Naive B cell (primary cell): ENCODE measurements around the gene BRIP1. TPM values are rescaled to one million over a fixed set of nuclear protein-coding genes. Genes with fewer than 3 reads are reported as not detected.
"Not testable (repeated sequence)": the region's sequence is repeated elsewhere in the genome, so short reads cannot be mapped to it uniquely, and the experiment has no call there.

Source experiments
- ATAC-seq, 2 donors: fragments of 150-1000 bp; cut with Tn5 transposase; 2 replicates each; pipeline ENCODE4 v1.10.0; 2021; ENCODE audit warnings: low read depth in 2 of 2, mild to moderate bottlenecking in 2 of 2, moderate library complexity in 2 of 2
- DNase-seq: peaks from one replicate; pipeline ENCODE4 v3.0.0; 2022
- H3K27ac Mint-ChIP-seq, 6 donors: one replicate each; pipeline ENCODE4 v1.8.0; 2020 to 2022; ENCODE audit warnings: mild to moderate bottlenecking in 6 of 6, mixed read lengths in 6 of 6, moderate library complexity in 5 of 6, inconsistent platforms in 2 of 6
- H3K27me3 Mint-ChIP-seq, 3 donors: one replicate each; pipeline ENCODE4 v1.8.0; 2021 to 2022; ENCODE audit warnings: mixed read lengths in 3 of 3, mild to moderate bottlenecking in 1 of 3
- H3K36me3 Mint-ChIP-seq, 2 donors: one replicate each; pipeline ENCODE4 v1.8.0; 2020 to 2022; ENCODE audit warnings: mixed read lengths in 2 of 2, inconsistent platforms in 1 of 2, mild to moderate bottlenecking in 1 of 2
- H3K4me1 Mint-ChIP-seq, 3 donors: one replicate each; pipeline ENCODE4 v1.8.0; 2020 to 2022; ENCODE audit warnings: mixed read lengths in 3 of 3, inconsistent platforms in 1 of 3, mild to moderate bottlenecking in 1 of 3, moderate library complexity in 1 of 3
- H3K4me3 Mint-ChIP-seq, 8 donors: one replicate each; pipeline ENCODE4 v1.8.0; 2020 to 2022; ENCODE audit warnings: mild to moderate bottlenecking in 8 of 8, mixed read lengths in 8 of 8, moderate library complexity in 8 of 8, inconsistent platforms in 2 of 8
- H3K9me3 Mint-ChIP-seq, 7 donors: one replicate each; pipeline ENCODE4 v1.8.0; 2020 to 2022; ENCODE audit warnings: mixed read lengths in 7 of 7, mild to moderate bottlenecking in 5 of 7, inconsistent platforms in 2 of 7, moderate library complexity in 1 of 7
- polyA plus RNA-seq, 6 donors: library from polyadenylated mRNA; unstranded; fragments of 300-500 nt; fragmentation: Illumina TruSeq; gene quantifications; one replicate each; pipeline ENCODE4 v1.2.3, GENCODE V29; 2021; ENCODE audit warnings: low read depth in 6 of 6

BRIP1 gene
- polyA plus RNA-seq, 6 donors from 2014 or later = 0.29 to 1.1 (median 0.44) TPM; not detected in 1

DNA sequence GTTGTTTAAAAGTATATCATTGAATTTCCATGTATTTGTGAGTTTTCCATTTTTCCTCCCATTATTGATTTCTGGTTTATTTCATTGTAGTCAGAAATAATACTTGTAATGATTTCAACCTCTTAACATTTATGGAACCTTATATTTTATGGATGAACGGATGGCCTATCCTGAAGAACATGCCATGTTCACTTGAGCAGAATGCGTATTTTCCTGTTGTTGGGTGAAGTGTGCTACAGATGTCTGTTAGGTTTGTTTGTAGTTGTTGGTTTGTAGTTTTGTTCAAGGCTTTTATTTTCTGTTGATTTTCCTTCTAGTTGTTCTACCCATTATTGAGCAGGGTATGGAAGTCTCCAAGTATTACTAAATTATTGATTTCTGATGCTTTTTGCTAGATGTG is 165.1 kb downstream of the BRIP1 start:
- no peaks in the 10 kb centered on the region for H3K4me1 Mint-ChIP-seq
- H3K36me3 Mint-ChIP-seq = peaks cover 5 to 19% of the 10 kb centered on the region in 2 donors
- no peak overlapping the region for H3K4me3 Mint-ChIP-seq
- DNase-seq = no peak
- peaks cover 13 to 71% (median 48%) of the 10 kb centered on the region in 7 donors for H3K9me3 Mint-ChIP-seq
- no peak for ATAC-seq
- no peak overlapping the region for H3K27ac Mint-ChIP-seq
- no peaks in the 10 kb centered on the region for H3K27me3 Mint-ChIP-seq

DNA sequence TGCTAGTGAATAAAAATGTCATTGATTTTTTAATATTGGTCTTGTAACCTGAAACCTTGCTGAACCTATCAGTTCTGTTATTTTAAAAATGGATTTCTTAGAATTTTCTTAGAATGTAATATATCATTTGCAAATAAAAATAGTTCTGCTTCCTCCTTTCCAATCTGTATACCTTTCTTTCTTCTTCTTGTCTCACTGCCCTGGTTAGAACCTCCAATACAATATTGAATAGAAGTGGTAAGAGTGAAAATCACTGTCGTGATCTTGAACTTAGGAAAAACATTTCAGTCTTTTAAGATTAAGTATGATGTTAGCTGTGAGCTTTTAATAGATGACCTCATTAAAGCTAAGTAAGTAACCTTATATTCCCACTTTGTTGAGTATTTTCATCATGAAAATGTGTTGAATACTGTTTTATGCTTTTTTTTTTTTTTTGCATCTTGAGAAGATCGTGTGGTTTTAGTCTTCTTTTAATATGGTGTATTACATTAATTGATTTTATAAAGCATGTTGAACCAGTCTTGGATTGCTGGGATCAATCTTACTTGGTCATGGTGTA is 167.5 kb downstream of the BRIP1 start:
- H3K4me1 Mint-ChIP-seq = no peaks in the 10 kb centered on the region
- no peaks in the 10 kb centered on the region for H3K27me3 Mint-ChIP-seq
- DNase-seq = no peak
- peaks cover 5 to 47% (median 31%) of the 10 kb centered on the region in 7 donors for H3K9me3 Mint-ChIP-seq
- H3K4me3 Mint-ChIP-seq = no peak overlapping the region
- no peak for ATAC-seq
- H3K36me3 Mint-ChIP-seq = peaks cover 4 to 17% of the 10 kb centered on the region in 2 donors
- H3K27ac Mint-ChIP-seq = no peak overlapping the region

GRCh38 chr17:61694095-61694494 is 169.2 kb downstream of the BRIP1 start:
- H3K27ac Mint-ChIP-seq = no peak overlapping the region
- DNase-seq = no peak

GRCh38 chr17:61689610-61690180 is 173.6 kb downstream of the BRIP1 start:
- DNase-seq (no peak), ATAC-seq (no peak)
- Mint-ChIP-seq H3K4me3 (no peak overlapping the region), H3K27ac (no peak overlapping the region), H3K36me3 (peaks cover 0 to 3% of the 10 kb centered on the region in 2 donors), H3K27me3 (no peaks in the 10 kb centered on the region), H3K9me3 (peaks cover 0 to 17% (median 9%) of the 10 kb centered on the region in 7 donors), H3K4me1 (no peaks in the 10 kb centered on the region)

More at GRCh38 chr17:61694095-61694494, 169.2 kb downstream of the BRIP1 start:
- Mint-ChIP-seq H3K4me1 (no peaks in the 10 kb centered on the region), H3K4me3 (no peak overlapping the region), H3K27me3 (no peaks in the 10 kb centered on the region), H3K36me3 (peaks cover 0 to 3% of the 10 kb centered on the region in 2 donors), H3K9me3 (peaks cover 0 to 35% (median 17%) of the 10 kb centered on the region in 7 donors)
- no peak for ATAC-seq

DNA sequence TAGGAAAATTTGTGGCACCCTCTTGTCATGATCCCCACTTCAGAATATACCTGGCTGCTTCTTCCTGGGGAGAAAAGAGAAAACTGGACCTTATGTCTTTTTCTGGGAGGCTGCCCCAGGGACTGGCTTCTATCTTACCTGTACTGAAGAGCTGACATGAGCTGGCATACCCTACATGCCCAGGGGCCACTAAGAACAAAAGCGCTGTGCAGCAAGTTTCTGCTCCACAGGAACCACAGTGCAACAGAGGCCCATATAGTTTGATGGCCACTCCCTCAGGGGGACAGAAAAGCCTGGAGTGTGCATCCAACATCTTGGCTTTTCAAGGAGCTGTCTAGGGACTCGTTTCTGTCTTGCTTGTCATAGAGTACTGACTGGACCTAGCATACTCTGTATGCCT is 175.6 kb downstream of the BRIP1 start:
- Mint-ChIP-seq H3K27ac (no peak overlapping the region), H3K27me3 (no peaks in the 10 kb centered on the region), H3K4me3 (no peak overlapping the region), H3K9me3 (peaks cover 0 to 17% (median 9%) of the 10 kb centered on the region in 7 donors), H3K36me3 (peaks cover 0 to 3% of the 10 kb centered on the region in 2 donors), H3K4me1 (no peaks in the 10 kb centered on the region)
- ATAC-seq = no peak
- DNase-seq = no peak

DNA sequence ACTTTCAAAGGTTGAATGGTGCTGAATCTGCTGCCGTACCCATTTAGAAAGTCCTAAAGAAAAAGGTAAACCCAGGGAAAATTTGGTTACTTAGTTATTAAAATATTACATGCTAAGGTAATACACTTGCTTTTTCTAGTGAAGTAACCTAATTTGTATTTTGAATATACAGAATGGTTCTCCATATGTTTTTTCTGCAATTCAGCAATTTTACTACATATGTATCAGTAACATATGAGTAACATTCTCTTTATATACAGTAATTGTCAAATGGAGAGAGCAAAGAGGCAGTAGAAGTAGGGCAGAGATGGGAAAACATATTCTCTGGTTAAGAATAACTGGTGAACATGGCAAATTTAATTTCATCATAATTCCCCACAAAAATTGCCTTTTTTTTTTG is 177.2 kb downstream of the BRIP1 start:
- no peak for ATAC-seq

GRCh38 chr17:61684818-61685217 is 178.5 kb downstream of the BRIP1 start:
- ATAC-seq = no peak
- peaks cover 0 to 17% (median 9%) of the 10 kb centered on the region in 7 donors for H3K9me3 Mint-ChIP-seq
- no peaks in the 10 kb centered on the region for H3K27me3 Mint-ChIP-seq
- no peaks in the 10 kb centered on the region for H3K4me1 Mint-ChIP-seq
- H3K27ac Mint-ChIP-seq = no peak overlapping the region
- H3K4me3 Mint-ChIP-seq = no peak overlapping the region
- peaks cover 0 to 3% of the 10 kb centered on the region in 2 donors for H3K36me3 Mint-ChIP-seq
- DNase-seq = no peak

More for the DNA sequence above, 177.2 kb downstream of the BRIP1 start:
- Mint-ChIP-seq H3K9me3 (peaks cover 0 to 17% (median 9%) of the 10 kb centered on the region in 7 donors), H3K36me3 (peaks cover 0 to 3% of the 10 kb centered on the region in 2 donors), H3K27me3 (no peaks in the 10 kb centered on the region), H3K27ac (no peak overlapping the region), H3K4me3 (no peak overlapping the region), H3K4me1 (no peaks in the 10 kb centered on the region)
- DNase-seq = no peak

GRCh38 chr17:61684172-61684571 is 179.2 kb downstream of the BRIP1 start:
- Mint-ChIP-seq H3K9me3 (peaks cover 0 to 12% (median 5%) of the 10 kb centered on the region in 7 donors), H3K27ac (peak overlapping the region in 1 of 6 donors; percentile 21), H3K36me3 (peaks cover 0 to 3% of the 10 kb centered on the region in 2 donors), H3K4me3 (no peak overlapping the region), H3K27me3 (no peaks in the 10 kb centered on the region), H3K4me1 (no peaks in the 10 kb centered on the region)
- ATAC-seq (no peak), DNase-seq (no peak)

- no peak for ATAC-seq
- DNase-seq = no peak
- peak overlapping the region in 1 of 6 donors; percentile 18 for H3K27ac Mint-ChIP-seq
- H3K36me3 Mint-ChIP-seq = peaks cover 0 to under 1% of the 10 kb centered on the region in 2 donors
- no peaks in the 10 kb centered on the region for H3K27me3 Mint-ChIP-seq
- H3K4me1 Mint-ChIP-seq = no peaks in the 10 kb centered on the region
- H3K4me3 Mint-ChIP-seq = no peak overlapping the region
- peaks cover 0 to 5% (median 1%) of the 10 kb centered on the region in 7 donors for H3K9me3 Mint-ChIP-seq
Measured at GRCh38 chr17:61683466-61683865, 179.9 kb downstream of the BRIP1 start.

DNA sequence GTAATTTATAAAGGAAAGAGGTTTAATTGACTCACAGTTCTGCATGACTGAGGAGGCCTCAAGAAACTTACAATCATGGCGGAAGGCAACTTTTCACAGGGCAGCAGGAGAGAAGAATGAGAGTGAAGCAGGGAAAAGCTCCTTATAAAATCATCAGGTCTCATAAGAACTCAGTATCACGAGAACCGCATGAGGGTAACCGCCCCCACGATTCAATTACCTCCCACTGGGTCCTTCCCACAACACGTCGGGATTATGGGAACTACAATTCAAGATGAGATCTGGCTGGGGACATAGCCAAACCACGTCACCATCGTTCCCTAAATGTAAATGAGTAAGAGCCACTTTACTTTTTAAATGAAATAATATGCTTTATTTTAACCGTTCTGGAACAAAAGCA is 182.4 kb downstream of the BRIP1 start:
- H3K27ac Mint-ChIP-seq = no peak overlapping the region
- no peaks in the 10 kb centered on the region for H3K4me1 Mint-ChIP-seq
- H3K9me3 Mint-ChIP-seq = peaks cover 0 to 2% (median 0%) of the 10 kb centered on the region in 7 donors
- no peak for DNase-seq
- no peaks in the 10 kb centered on the region for H3K27me3 Mint-ChIP-seq
- no peak for ATAC-seq
- no peak overlapping the region for H3K4me3 Mint-ChIP-seq
- H3K36me3 Mint-ChIP-seq = no peaks in the 10 kb centered on the region

DNA sequence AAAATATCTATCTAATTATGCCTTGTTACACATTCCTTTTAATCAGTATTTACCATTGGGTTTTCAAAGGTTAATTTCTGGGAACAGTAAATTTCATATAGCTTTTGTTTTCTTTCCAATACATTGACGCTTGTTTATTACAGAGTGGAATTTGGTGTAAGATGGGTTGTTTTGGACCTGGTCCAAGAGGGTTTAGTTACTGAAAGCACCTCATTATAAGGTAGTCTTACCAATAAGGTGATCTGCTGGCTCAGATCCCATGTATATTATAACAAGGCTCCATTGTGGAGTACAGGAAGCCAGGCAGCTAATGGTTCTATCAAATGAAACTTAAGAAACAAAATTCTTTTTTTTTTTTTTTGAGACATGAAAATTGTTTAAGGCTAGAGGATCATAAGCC is 185.0 kb downstream of the BRIP1 start:
- DNase-seq (no peak), ATAC-seq (no peak)
- peak overlapping the region in 1 of 6 donors; percentile 21 for H3K27ac Mint-ChIP-seq
- H3K4me1 Mint-ChIP-seq = no peaks in the 10 kb centered on the region
- no peak overlapping the region for H3K4me3 Mint-ChIP-seq
- H3K36me3 Mint-ChIP-seq = peaks cover 0 to 8% of the 10 kb centered on the region in 2 donors
- H3K27me3 Mint-ChIP-seq = peaks cover 0 to 5% (median 0%) of the 10 kb centered on the region in 3 donors
- H3K9me3 Mint-ChIP-seq = peaks cover 0 to 4% (median 0%) of the 10 kb centered on the region in 7 donors

- H3K4me1 Mint-ChIP-seq, H3K36me3 Mint-ChIP-seq, ATAC-seq, H3K4me3 Mint-ChIP-seq, H3K9me3 Mint-ChIP-seq, H3K27me3 Mint-ChIP-seq, DNase-seq: not testable (repeated sequence)
- peak overlapping the region in 1 of 6 donors; percentile 16 for H3K27ac Mint-ChIP-seq
Measured at GRCh38 chr17:61677150-61677811, 186.0 kb downstream of the BRIP1 start.

GRCh38 chr17:61676522-61676921 is 186.8 kb downstream of the BRIP1 start:
- not testable (repeated sequence) for H3K36me3 Mint-ChIP-seq, ATAC-seq, H3K27me3 Mint-ChIP-seq, H3K4me1 Mint-ChIP-seq, H3K9me3 Mint-ChIP-seq, DNase-seq, H3K4me3 Mint-ChIP-seq
- peak overlapping the region in 2 of 6 donors; percentile 25 to 63 for H3K27ac Mint-ChIP-seq

DNA sequence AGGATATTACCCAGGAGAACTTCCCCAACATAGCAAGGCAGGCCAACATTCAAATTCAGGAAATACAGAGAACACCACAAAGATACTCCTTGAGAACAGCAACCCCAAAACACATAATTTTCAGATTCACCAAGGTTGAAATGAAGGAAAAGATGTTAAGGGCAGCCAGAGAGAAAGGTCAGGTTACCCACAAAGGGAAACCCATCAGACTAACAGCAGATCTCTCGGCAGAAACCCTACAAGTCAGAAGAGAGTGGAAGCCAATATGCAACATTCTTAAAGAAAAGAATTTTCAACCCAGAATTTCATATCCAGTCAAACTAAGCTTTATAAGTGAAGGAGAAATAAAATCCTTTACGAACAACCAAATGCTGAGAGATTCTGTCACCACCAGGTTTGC is 188.7 kb downstream of the BRIP1 start:
- not testable (repeated sequence) for H3K27ac Mint-ChIP-seq, H3K27me3 Mint-ChIP-seq, H3K4me1 Mint-ChIP-seq, ATAC-seq, DNase-seq, H3K36me3 Mint-ChIP-seq, H3K9me3 Mint-ChIP-seq, H3K4me3 Mint-ChIP-seq
